Measurements from ENCODE around the gene CPXM1.

Gene CPXM1

DNA sequence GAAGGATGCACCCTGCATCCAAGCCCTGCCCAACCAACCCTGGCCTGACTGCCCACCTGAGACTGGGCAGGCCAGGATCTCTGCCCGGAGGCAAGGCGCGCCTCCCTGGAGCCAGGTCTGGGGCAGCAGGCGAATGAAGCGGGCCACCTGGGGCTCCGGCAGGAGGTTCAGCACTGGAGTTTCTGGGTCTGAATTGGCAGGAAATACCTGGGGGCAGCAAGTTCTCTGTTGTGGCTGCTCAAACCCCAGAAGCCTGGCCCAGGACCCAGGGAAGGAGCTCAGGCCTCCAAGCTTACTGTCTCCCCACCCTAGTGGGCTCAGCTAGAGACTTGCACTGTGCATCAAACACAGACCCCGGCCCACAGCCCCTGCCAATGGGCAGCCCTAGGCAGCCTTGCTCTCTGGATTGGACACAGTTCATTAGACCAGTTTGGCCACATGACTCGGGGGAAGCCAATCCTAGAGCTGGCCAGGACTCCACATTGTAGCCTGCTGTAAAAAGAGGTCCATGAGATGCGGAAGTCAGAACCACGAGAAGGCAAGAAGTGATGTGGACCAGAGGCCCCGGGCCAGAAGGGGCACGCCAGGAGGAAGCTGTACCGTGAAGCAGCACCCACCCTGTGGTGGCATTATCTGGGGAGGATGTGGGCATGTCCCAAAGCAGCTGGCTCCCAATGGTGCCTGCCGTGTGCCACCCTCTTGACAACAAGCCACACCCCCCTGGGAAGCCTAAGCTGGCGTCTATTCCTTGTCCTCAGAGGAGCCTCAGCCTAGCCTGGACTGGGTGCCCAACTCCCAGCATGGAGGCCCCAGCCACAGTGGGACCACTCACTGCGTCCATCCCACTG lies 3.1 kb downstream of the CPXM1 start:
- Histone ChIP-seq H3K4me1 (ENCODE audit: control insufficient read depth, insufficient read depth, low read length) (peaks cover 5% of the 10 kb centered on the region), H3K4me3 (ENCODE audit: low read depth, low read length) (no peak overlapping the region), H3K27me3 (ENCODE audit: control insufficient read depth, insufficient read depth, low read length) (peaks cover 20% of the 10 kb centered on the region), H3K9me3 (ENCODE audit: control insufficient read depth, insufficient read depth, low read length) (no peaks in the 10 kb centered on the region), H3K9ac (ENCODE audit: low read depth, low read length) (no peak overlapping the region), H3K36me3 (ENCODE audit: control insufficient read depth, insufficient read depth, low read length) (peaks cover 19% of the 10 kb centered on the region)

- Histone ChIP-seq H3K27me3 (ENCODE audit: control insufficient read depth, insufficient read depth, low read length) (peaks cover 8% of the 10 kb centered on the region), H3K9ac (ENCODE audit: low read depth, low read length) (no peak overlapping the region), H3K9me3 (ENCODE audit: control insufficient read depth, insufficient read depth, low read length) (no peaks in the 10 kb centered on the region), H3K4me1 (ENCODE audit: control insufficient read depth, insufficient read depth, low read length) (peaks cover 4% of the 10 kb centered on the region), H3K4me3 (ENCODE audit: low read depth, low read length) (no peak overlapping the region), H3K36me3 (ENCODE audit: control insufficient read depth, insufficient read depth, low read length) (peaks cover 19% of the 10 kb centered on the region)
Measured at GRCh38 chr20:2796011-2796660, 4.3 kb downstream of the CPXM1 start.

- Histone ChIP-seq H3K4me3 (ENCODE audit: low read depth, low read length) (no peak overlapping the region), H3K36me3 (ENCODE audit: control insufficient read depth, insufficient read depth, low read length) (peaks cover 19% of the 10 kb centered on the region), H3K9me3 (ENCODE audit: control insufficient read depth, insufficient read depth, low read length) (no peaks in the 10 kb centered on the region), H3K4me1 (ENCODE audit: control insufficient read depth, insufficient read depth, low read length) (peaks cover 4% of the 10 kb centered on the region), H3K9ac (ENCODE audit: low read depth, low read length) (no peak overlapping the region), H3K27me3 (ENCODE audit: control insufficient read depth, insufficient read depth, low read length) (peaks cover 3% of the 10 kb centered on the region)
Measured at GRCh38 chr20:2795451-2795850, 5.0 kb downstream of the CPXM1 start.

DNA sequence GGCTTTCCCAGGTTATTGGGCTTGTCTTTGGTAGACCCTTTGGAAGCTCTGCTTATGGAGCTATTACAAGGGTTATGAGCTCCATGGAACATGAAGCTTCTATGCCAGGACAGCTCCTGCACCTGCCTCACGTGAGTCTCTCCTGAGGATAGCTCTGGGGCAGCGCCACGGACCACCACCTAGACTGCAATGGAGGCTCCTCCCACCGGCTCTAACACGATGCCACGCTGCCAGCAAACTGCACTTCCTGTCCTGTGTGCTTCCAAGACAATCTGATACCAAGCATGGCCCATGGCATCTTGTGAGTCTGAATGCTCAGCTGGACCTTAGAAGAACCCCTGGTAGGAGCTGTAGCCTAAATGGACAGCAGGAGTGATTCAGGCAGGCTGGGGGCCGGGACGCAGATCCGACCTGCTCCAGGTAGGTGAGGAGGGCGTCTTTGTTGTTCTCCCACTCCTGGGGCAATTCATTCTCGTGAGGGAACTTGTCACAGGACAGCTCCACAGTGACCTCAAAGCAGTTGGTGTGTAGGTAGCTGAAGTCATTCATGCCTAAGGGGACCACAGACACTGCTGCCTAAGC lies 5.5 kb downstream of the CPXM1 start:
- no peaks in the 10 kb centered on the region for H3K9me3 ChIP-seq (ENCODE audit: control insufficient read depth, insufficient read depth, low read length)
- no peak overlapping the region for H3K4me3 ChIP-seq (ENCODE audit: low read depth, low read length)
- peaks cover 19% of the 10 kb centered on the region for H3K36me3 ChIP-seq (ENCODE audit: control insufficient read depth, insufficient read depth, low read length)
- no peak overlapping the region for H3K9ac ChIP-seq (ENCODE audit: low read depth, low read length)
- H3K27me3 ChIP-seq (ENCODE audit: control insufficient read depth, insufficient read depth, low read length) = peaks cover 3% of the 10 kb centered on the region
- H3K4me1 ChIP-seq (ENCODE audit: control insufficient read depth, insufficient read depth, low read length) = peaks cover 4% of the 10 kb centered on the region

- peaks cover 3% of the 10 kb centered on the region for H3K27me3 ChIP-seq (ENCODE audit: control insufficient read depth, insufficient read depth, low read length)
- H3K36me3 ChIP-seq (ENCODE audit: control insufficient read depth, insufficient read depth, low read length) = peaks cover 19% of the 10 kb centered on the region
- H3K9ac ChIP-seq (ENCODE audit: low read depth, low read length) = no peak overlapping the region
- no peak overlapping the region for H3K4me3 ChIP-seq (ENCODE audit: low read depth, low read length)
- no peaks in the 10 kb centered on the region for H3K9me3 ChIP-seq (ENCODE audit: control insufficient read depth, insufficient read depth, low read length)
- H3K4me1 ChIP-seq (ENCODE audit: control insufficient read depth, insufficient read depth, low read length) = peaks cover 4% of the 10 kb centered on the region
Measured at GRCh38 chr20:2794202-2794748, 6.2 kb downstream of the CPXM1 start.

DNA sequence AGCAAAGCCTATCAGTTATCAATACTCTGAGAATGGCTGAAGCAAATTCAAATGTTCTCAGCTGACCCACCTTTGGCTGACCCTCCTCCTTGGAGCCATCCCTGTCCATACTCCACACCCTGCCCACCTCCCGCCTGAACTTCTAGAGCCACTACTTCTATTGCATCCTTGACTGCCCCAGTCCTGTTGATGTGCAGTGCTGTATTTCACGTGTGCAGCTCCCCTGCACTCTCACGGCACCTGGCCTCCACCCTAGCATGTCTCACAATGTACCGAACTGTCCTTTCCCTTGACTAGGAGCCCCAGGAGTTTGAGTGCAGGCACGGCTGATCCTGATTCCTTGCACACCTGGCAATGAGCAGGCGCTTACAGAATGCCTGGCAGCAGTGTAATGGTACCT lies 7.0 kb downstream of the CPXM1 start:
- H3K4me1 ChIP-seq (ENCODE audit: control insufficient read depth, insufficient read depth, low read length) = no peaks in the 10 kb centered on the region
- peaks cover 19% of the 10 kb centered on the region for H3K36me3 ChIP-seq (ENCODE audit: control insufficient read depth, insufficient read depth, low read length)
- H3K27me3 ChIP-seq (ENCODE audit: control insufficient read depth, insufficient read depth, low read length) = no peaks in the 10 kb centered on the region
- H3K9me3 ChIP-seq (ENCODE audit: control insufficient read depth, insufficient read depth, low read length) = no peaks in the 10 kb centered on the region
- no peak overlapping the region for H3K9ac ChIP-seq (ENCODE audit: low read depth, low read length)
- no peak overlapping the region for H3K4me3 ChIP-seq (ENCODE audit: low read depth, low read length)

- Histone ChIP-seq H3K4me3 (ENCODE audit: low read depth, low read length) (no peak overlapping the region), H3K9ac (ENCODE audit: low read depth, low read length) (no peak overlapping the region), H3K36me3 (ENCODE audit: control insufficient read depth, insufficient read depth, low read length) (no peaks in the 10 kb centered on the region), H3K4me1 (ENCODE audit: control insufficient read depth, insufficient read depth, low read length) (no peaks in the 10 kb centered on the region), H3K9me3 (ENCODE audit: control insufficient read depth, insufficient read depth, low read length) (no peaks in the 10 kb centered on the region), H3K27me3 (ENCODE audit: control insufficient read depth, insufficient read depth, low read length) (no peaks in the 10 kb centered on the region)
Measured at GRCh38 chr20:2783908-2784566, 16.4 kb downstream of the CPXM1 start.

DNA sequence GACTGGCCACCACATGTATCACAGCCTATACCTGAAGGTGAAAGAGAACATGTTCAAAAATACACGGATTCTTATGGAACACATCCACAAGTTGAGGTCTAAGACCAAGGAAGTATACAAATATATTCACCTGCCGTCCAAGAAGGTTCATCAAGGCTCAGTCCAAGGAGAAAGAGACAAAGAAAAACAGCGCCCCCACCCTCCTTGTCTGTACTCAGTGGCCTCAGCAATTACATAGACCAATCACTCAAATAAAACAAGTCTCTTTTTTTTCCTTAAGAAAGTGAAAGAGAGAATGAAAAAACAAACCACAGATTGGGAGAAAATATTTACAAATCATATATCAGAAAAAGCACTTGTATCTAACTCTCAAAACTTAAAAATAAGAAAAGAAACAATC lies 19.5 kb downstream of the CPXM1 start:
- H3K27me3 ChIP-seq (ENCODE audit: control insufficient read depth, insufficient read depth, low read length) = no peaks in the 10 kb centered on the region
- no peak overlapping the region for H3K4me3 ChIP-seq (ENCODE audit: low read depth, low read length)
- H3K4me1 ChIP-seq (ENCODE audit: control insufficient read depth, insufficient read depth, low read length) = no peaks in the 10 kb centered on the region
- H3K9ac ChIP-seq (ENCODE audit: low read depth, low read length) = no peak overlapping the region
- H3K9me3 ChIP-seq (ENCODE audit: control insufficient read depth, insufficient read depth, low read length) = no peaks in the 10 kb centered on the region
- no peaks in the 10 kb centered on the region for H3K36me3 ChIP-seq (ENCODE audit: control insufficient read depth, insufficient read depth, low read length)

- Histone ChIP-seq H3K4me3 (ENCODE audit: low read depth, low read length) (no peak overlapping the region), H3K9ac (ENCODE audit: low read depth, low read length) (no peak overlapping the region), H3K9me3 (ENCODE audit: control insufficient read depth, insufficient read depth, low read length) (no peaks in the 10 kb centered on the region), H3K4me1 (ENCODE audit: control insufficient read depth, insufficient read depth, low read length) (no peaks in the 10 kb centered on the region), H3K27me3 (ENCODE audit: control insufficient read depth, insufficient read depth, low read length) (no peaks in the 10 kb centered on the region), H3K36me3 (ENCODE audit: control insufficient read depth, insufficient read depth, low read length) (no peaks in the 10 kb centered on the region)
Measured at GRCh38 chr20:2778602-2779321, 21.7 kb downstream of the CPXM1 start.

- no peaks in the 10 kb centered on the region for H3K4me1 ChIP-seq (ENCODE audit: control insufficient read depth, insufficient read depth, low read length)
- no peaks in the 10 kb centered on the region for H3K27me3 ChIP-seq (ENCODE audit: control insufficient read depth, insufficient read depth, low read length)
- no peaks in the 10 kb centered on the region for H3K9me3 ChIP-seq (ENCODE audit: control insufficient read depth, insufficient read depth, low read length)
- H3K36me3 ChIP-seq (ENCODE audit: control insufficient read depth, insufficient read depth, low read length) = no peaks in the 10 kb centered on the region
- H3K4me3 ChIP-seq (ENCODE audit: low read depth, low read length) = no peak overlapping the region
- no peak overlapping the region for H3K9ac ChIP-seq (ENCODE audit: low read depth, low read length)
Measured at GRCh38 chr20:2775139-2775538, 25.3 kb downstream of the CPXM1 start.

- no peaks in the 10 kb centered on the region for H3K27me3 ChIP-seq (ENCODE audit: control insufficient read depth, insufficient read depth, low read length)
- H3K9me3 ChIP-seq (ENCODE audit: control insufficient read depth, insufficient read depth, low read length) = no peaks in the 10 kb centered on the region
- H3K4me1 ChIP-seq (ENCODE audit: control insufficient read depth, insufficient read depth, low read length) = no peaks in the 10 kb centered on the region
- no peak overlapping the region for H3K9ac ChIP-seq (ENCODE audit: low read depth, low read length)
- H3K36me3 ChIP-seq (ENCODE audit: control insufficient read depth, insufficient read depth, low read length) = no peaks in the 10 kb centered on the region
- no peak overlapping the region for H3K4me3 ChIP-seq (ENCODE audit: low read depth, low read length)
Measured at GRCh38 chr20:2773812-2774211, 26.6 kb downstream of the CPXM1 start.
